ENCODE results near the gene MSANTD1. TPM values are rescaled to one million over a fixed set of nuclear protein-coding genes. Genes with fewer than 3 reads are reported as not detected.
A peak's percentile ranks its signal among the peaks of the same experiment; 100 is the strongest.

Gene MSANTD1
- total and polyA plus RNA-seq, 10 of the 15 experiments (the other 5 are each of a cell fraction or from before 2014, with no cell fraction given) = 0.07 to 0.87 (median 0.22) TPM; not detected in 2

DNA sequence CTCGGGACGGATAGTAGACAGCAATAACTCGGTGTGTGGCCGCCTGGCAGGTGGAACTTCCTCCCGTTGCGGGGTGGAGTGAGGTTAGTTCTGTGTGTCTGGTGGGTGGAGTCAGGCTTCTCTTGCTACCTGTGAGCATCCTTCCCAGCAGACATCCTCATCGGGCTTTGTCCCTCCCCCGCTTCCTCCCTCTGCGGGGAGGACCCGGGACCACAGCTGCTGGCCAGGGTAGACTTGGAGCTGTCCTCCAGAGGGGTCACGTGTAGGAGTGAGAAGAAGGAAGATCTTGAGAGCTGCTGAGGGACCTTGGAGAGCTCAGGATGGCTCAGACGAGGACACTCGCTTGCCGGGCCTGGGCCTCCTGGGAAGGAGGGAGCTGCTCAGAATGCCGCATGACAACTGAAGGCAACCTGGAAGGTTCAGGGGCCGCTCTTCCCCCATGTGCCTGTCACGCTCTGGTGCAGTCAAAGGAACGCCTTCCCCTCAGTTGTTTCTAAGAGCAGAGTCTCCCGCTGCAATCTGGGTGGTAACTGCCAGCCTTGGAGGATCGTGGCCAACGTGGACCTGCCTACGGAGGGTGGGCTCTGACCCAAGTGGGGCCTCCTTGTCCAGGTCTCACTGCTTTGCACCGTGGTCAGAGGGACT lies 5.7 kb upstream of the MSANTD1 start:
- BruUV-seq (replicated peaks) = no TSS peak
- in situ Hi-C loops (cut with MboI) = no loop called here
- no peaks in the 10 kb centered on the region for H3K9me3 ChIP-seq (replicated peaks; ENCODE audit: control insufficient read depth, insufficient read depth, low read length)

GRCh38 chr4:3244002-3244401 lies 5.0 kb upstream of the MSANTD1 start:
- Histone ChIP-seq H2AFZ (ENCODE audit: control insufficient read depth, low read depth, low read length) (no peak overlapping the region), H3K79me2 (ENCODE audit: control insufficient read depth, insufficient read depth, low read length) (no peaks in the 10 kb centered on the region), H3K27ac (ENCODE audit: control insufficient read depth, insufficient read depth) (no peak overlapping the region), H3K36me3 (ENCODE audit: control insufficient read depth in 2 of 2, insufficient read depth in 2 of 2, low read length in 1 of 2) (peaks cover 0 to 17% of the 10 kb centered on the region in 2 experiments; a peak in 3 of 4 replicates), H3K4me2 (ENCODE audit: control insufficient read depth, insufficient read depth) (no peak overlapping the region), H4K20me1 (ENCODE audit: control insufficient read depth, insufficient read depth) (no peaks in the 10 kb centered on the region), H3K9ac (ENCODE audit: control insufficient read depth, insufficient read depth, low read length) (no peak overlapping the region), H3K4me1 (ENCODE audit: control insufficient read depth, insufficient read depth, low read length) (no peaks in the 10 kb centered on the region), H3K9me3 (replicated peaks; ENCODE audit: control insufficient read depth, insufficient read depth, low read length) (no peaks in the 10 kb centered on the region), H3K4me3 (no peak overlapping the region), H3K27me3 (replicated peaks in 1 of 2; ENCODE audit: control insufficient read depth in 2 of 2, insufficient read depth in 2 of 2, low read length in 1 of 2) (no peaks in the 10 kb centered on the region)
- DNase-seq (ENCODE audit: low read depth, low spot score) = no peak
- TF ChIP-seq, protein P1, sequence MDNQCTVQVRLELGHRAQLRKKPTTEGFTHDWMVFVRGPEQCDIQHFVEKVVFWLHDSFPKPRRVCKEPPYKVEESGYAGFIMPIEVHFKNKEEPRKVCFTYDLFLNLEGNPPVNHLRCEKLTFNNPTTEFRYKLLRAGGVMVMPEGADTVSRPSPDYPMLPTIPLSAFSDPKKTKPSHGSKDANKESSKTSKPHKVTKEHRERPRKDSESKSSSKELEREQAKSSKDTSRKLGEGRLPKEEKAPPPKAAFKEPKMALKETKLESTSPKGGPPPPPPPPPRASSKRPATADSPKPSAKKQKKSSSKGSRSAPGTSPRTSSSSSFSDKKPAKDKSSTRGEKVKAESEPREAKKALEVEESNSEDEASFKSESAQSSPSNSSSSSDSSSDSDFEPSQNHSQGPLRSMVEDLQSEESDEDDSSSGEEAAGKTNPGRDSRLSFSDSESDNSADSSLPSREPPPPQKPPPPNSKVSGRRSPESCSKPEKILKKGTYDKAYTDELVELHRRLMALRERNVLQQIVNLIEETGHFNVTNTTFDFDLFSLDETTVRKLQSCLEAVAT (IDR thresholded peaks at IDR 0.05) = no peak
- TF ChIP-seq, protein P2, sequence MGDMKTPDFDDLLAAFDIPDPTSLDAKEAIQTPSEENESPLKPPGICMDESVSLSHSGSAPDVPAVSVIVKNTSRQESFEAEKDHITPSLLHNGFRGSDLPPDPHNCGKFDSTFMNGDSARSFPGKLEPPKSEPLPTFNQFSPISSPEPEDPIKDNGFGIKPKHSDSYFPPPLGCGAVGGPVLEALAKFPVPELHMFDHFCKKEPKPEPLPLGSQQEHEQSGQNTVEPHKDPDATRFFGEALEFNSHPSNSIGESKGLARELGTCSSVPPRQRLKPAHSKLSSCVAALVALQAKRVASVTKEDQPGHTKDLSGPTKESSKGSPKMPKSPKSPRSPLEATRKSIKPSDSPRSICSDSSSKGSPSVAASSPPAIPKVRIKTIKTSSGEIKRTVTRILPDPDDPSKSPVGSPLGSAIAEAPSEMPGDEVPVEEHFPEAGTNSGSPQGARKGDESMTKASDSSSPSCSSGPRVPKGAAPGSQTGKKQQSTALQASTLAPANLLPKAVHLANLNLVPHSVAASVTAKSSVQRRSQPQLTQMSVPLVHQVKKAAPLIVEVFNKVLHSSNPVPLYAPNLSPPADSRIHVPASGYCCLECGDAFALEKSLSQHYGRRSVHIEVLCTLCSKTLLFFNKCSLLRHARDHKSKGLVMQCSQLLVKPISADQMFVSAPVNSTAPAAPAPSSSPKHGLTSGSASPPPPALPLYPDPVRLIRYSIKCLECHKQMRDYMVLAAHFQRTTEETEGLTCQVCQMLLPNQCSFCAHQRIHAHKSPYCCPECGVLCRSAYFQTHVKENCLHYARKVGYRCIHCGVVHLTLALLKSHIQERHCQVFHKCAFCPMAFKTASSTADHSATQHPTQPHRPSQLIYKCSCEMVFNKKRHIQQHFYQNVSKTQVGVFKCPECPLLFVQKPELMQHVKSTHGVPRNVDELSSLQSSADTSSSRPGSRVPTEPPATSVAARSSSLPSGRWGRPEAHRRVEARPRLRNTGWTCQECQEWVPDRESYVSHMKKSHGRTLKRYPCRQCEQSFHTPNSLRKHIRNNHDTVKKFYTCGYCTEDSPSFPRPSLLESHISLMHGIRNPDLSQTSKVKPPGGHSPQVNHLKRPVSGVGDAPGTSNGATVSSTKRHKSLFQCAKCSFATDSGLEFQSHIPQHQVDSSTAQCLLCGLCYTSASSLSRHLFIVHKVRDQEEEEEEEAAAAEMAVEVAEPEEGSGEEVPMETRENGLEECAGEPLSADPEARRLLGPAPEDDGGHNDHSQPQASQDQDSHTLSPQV (IDR thresholded peaks at IDR 0.05) = no peak
- no peak for TF ChIP-seq RAD21 (IDR thresholded peaks at IDR 0.05; ENCODE audit: insufficient read depth, low read depth, low read length)
- no peak for TF ChIP-seq YY1 (IDR thresholded peaks at IDR 0.05; ENCODE audit: low read depth, low read length)
- no peak for TF ChIP-seq PAX5 (IDR thresholded peaks at IDR 0.05; ENCODE audit: borderline replicate concordance, low read depth, low read length)
- no peak for TF ChIP-seq CBX5 (IDR thresholded peaks at IDR 0.05; ENCODE audit: low read depth)
- TF ChIP-seq MTA3 (IDR thresholded peaks at IDR 0.05; ENCODE audit: borderline replicate concordance, low read length) = peak; percentile 44; the same call in 1 of the 2 replicates
- no peak for TF ChIP-seq SP1 (IDR thresholded peaks at IDR 0.05; ENCODE audit: low read depth, low read length)
- ChIA-PET SMC1A (ENCODE audit: uncharacterized antibody, unreplicated experiment) (interaction anchor here (0.7 to 1.4 kb wide), 4 partner anchors 13 to 230 kb away, joined by 3 read pairs; no protein-coding TSS in a partner anchor), CTCF (interaction anchor here (1.1 to 1.5 kb wide), 2 partner anchors 18 to 50 kb away, joined by 4 read pairs; no protein-coding TSS in a partner anchor), POLR2A (no interaction called here), RAD21 (ENCODE audit: unreplicated experiment) (no interaction called here)
- WGBS (ENCODE audit: insufficient coverage, insufficient replicate concordance, low lambda C conversion rate, missing lambda C conversion rate) = 50% methylated on average over 1 of the region's 1 CpG
- in situ Hi-C loops (cut with MboI) = no loop called here
- BruUV-seq (replicated peaks) = no TSS peak
- intact Hi-C loops (cut with micrococcal nuclease; ENCODE audit: unreplicated experiment) = no loop called here
- peak; percentile 6 for ATAC-seq
- FAIRE-seq = no peak

More for the DNA sequence above, 5.7 kb upstream of the MSANTD1 start:
- no peaks in the 10 kb centered on the region for H3K79me2 ChIP-seq (ENCODE audit: control insufficient read depth, insufficient read depth, low read length)
- no peak overlapping the region for H3K9ac ChIP-seq (ENCODE audit: control insufficient read depth, insufficient read depth, low read length)
- CTCF ChIA-PET = interaction anchor here (1.1 kb wide), 1 partner anchor 18 kb away, joined by 4 read pairs; no protein-coding TSS in a partner anchor
- no peak overlapping the region for H3K27ac ChIP-seq (ENCODE audit: control insufficient read depth, insufficient read depth)
- intact Hi-C loops (cut with micrococcal nuclease; ENCODE audit: unreplicated experiment) = no loop called here
- POLR2A ChIA-PET = no interaction called here
- no peaks in the 10 kb centered on the region for H3K27me3 ChIP-seq (replicated peaks in 1 of 2; ENCODE audit: control insufficient read depth in 2 of 2, insufficient read depth in 2 of 2, low read length in 1 of 2)
- RAD21 ChIA-PET (ENCODE audit: unreplicated experiment) = no interaction called here
- H3K4me1 ChIP-seq (ENCODE audit: control insufficient read depth, insufficient read depth, low read length) = no peaks in the 10 kb centered on the region
- H4K20me1 ChIP-seq (ENCODE audit: control insufficient read depth, insufficient read depth) = no peaks in the 10 kb centered on the region
- FAIRE-seq = no peak
- no peak overlapping the region for H3K4me3 ChIP-seq
- no peak for DNase-seq (ENCODE audit: low read depth, low spot score)
- ATAC-seq = no peak
- peaks cover 2 to 21% of the 10 kb centered on the region in 2 experiments; a peak in 3 of 4 replicates for H3K36me3 ChIP-seq (ENCODE audit: control insufficient read depth in 2 of 2, insufficient read depth in 2 of 2, low read length in 1 of 2)
- 93% methylated on average over 23 of the region's 23 CpGs for WGBS (ENCODE audit: insufficient coverage, insufficient replicate concordance, low lambda C conversion rate, missing lambda C conversion rate)
- no peak overlapping the region for H2AFZ ChIP-seq (ENCODE audit: control insufficient read depth, low read depth, low read length)
- TF ChIP-seq POLR2AphosphoS5 (IDR thresholded peaks at IDR 0.05; ENCODE audit: low read length) (0 out of 2 replicates have a peak, but pooled peaks have one; percentile 14), KLF5 (IDR thresholded peaks at IDR 0.05; ENCODE audit: partially characterized antibody) (no peak)
- H3K4me2 ChIP-seq (ENCODE audit: control insufficient read depth, insufficient read depth) = no peak overlapping the region
- SMC1A ChIA-PET (ENCODE audit: uncharacterized antibody, unreplicated experiment) = interaction anchor here (0.7 to 1.2 kb wide), 2 partner anchors 46 to 229 kb away, joined by 3 read pairs; no protein-coding TSS in a partner anchor
